GM23338 (cell line): ENCODE measurements around the gene OR14C36. TPM values are rescaled to one million over a fixed set of nuclear protein-coding genes. Genes with fewer than 3 reads are reported as not detected.

ENCODE experiments used
- ATAC-seq: fragments of 200-7000 bp; cut with Tn5 transposase; 3 replicates; pipeline ENCODE4 v1.9.1; 2020
- DNase-seq: peaks from one replicate; pipeline ENCODE4 v3.0.0-alpha.2; 2015; ENCODE audit warnings: low spot score
- H2AFZ ChIP-seq: fragments of 200-600 bp; sonication (generic); 2 replicates; pipeline ENCODE4 v1.8.0; 2016; ENCODE audit warnings: antibody characterized with exemption, mild to moderate bottlenecking, moderate library complexity
- H3F3A ChIP-seq: fragments of 200-600 bp; sonication (generic); replicated peaks from 2 replicates; pipeline ENCODE4 v1.8.0; 2017; ENCODE audit warnings: antibody characterized with exemption, mixed run types, low read depth
- H3K27ac ChIP-seq: fragments of 200-600 bp; sonication (generic); 2 replicates; pipeline ENCODE4 v1.6.1; 2016; ENCODE audit warnings: low read depth
- H3K27me3 ChIP-seq: fragments of 200-600 bp; sonication (generic); 2 replicates; pipeline ENCODE4 v1.8.0; 2016; ENCODE audit warnings: mild to moderate bottlenecking, mixed run types, moderate library complexity; ENCODE audit not compliant: insufficient read depth
- H3K36me3 ChIP-seq: fragments of 200-600 bp; sonication (generic); 2 replicates; pipeline ENCODE4 v1.8.0; 2016; ENCODE audit warnings: mild to moderate bottlenecking; ENCODE audit not compliant: insufficient read depth
- H3K4me1 ChIP-seq: fragments of 200-600 bp; sonication (generic); 2 replicates; pipeline ENCODE4 v1.8.0; 2016; ENCODE audit warnings: mild to moderate bottlenecking, moderate library complexity; ENCODE audit not compliant: insufficient read depth
- H3K4me2 ChIP-seq: fragments of 200-600 bp; sonication (generic); 2 replicates; pipeline ENCODE4 v1.7.1; 2017; ENCODE audit warnings: mixed run types
- H3K4me3 ChIP-seq: fragments of 200-600 bp; sonication (generic); 2 replicates; pipeline ENCODE4 v1.6.1; 2016; ENCODE audit warnings: mixed run types
- H3K79me2 ChIP-seq: fragments of 200-600 bp; sonication (generic); replicated peaks from 2 replicates; pipeline ENCODE4 v1.8.0; 2017; ENCODE audit warnings: mild to moderate bottlenecking; ENCODE audit not compliant: insufficient read depth
- H3K9me2 ChIP-seq: fragments of 200-600 bp; sonication (generic); 2 replicates; pipeline ENCODE4 v1.8.0; 2017; ENCODE audit not compliant: insufficient read depth
- H4K20me1 ChIP-seq: fragments of 200-600 bp; sonication (generic); replicated peaks from 2 replicates; pipeline ENCODE4 v1.8.0; 2017; ENCODE audit warnings: mild to moderate bottlenecking; ENCODE audit not compliant: insufficient read depth
- H3K27ac Mint-ChIP-seq: 2 replicates; pipeline ENCODE4 v1.8.0; 2020; ENCODE audit warnings: inconsistent platforms, mild to moderate bottlenecking, moderate library complexity, mixed read lengths
- H3K27me3 Mint-ChIP-seq: 3 replicates; pipeline ENCODE4 v1.8.0; 2022; ENCODE audit warnings: low read depth, mild to moderate bottlenecking, moderate library complexity, mixed read lengths, inconsistent platforms; ENCODE audit not compliant: insufficient read depth, poor library complexity
- H3K36me3 Mint-ChIP-seq: 3 replicates; pipeline ENCODE4 v1.8.0; 2021; ENCODE audit warnings: low read depth, mild to moderate bottlenecking, inconsistent platforms, moderate library complexity, mixed read lengths
- H3K4me1 Mint-ChIP-seq: 3 replicates; pipeline ENCODE4 v1.8.0; 2020; ENCODE audit warnings: mild to moderate bottlenecking, inconsistent platforms, mixed read lengths
- H3K4me3 Mint-ChIP-seq: 3 replicates; pipeline ENCODE4 v1.8.0; 2021; ENCODE audit warnings: moderate library complexity, mild to moderate bottlenecking, inconsistent platforms, mixed read lengths
- H3K9me3 Mint-ChIP-seq: 3 replicates; pipeline ENCODE4 v1.8.0; 2020; ENCODE audit warnings: moderate library complexity, mild to moderate bottlenecking, inconsistent platforms, mixed read lengths
- EZH2 ChIP-seq: fragments of 200-600 bp; sonication (generic); IDR thresholded peaks from one replicate; pipeline ENCODE4 v1.8.0; 2017; ENCODE audit warnings: antibody characterized with exemption, mild to moderate bottlenecking, low read depth; ENCODE audit not compliant: unreplicated experiment
- EZH2phosphoT487 ChIP-seq: fragments of 200-600 bp; sonication (generic); IDR thresholded peaks from one replicate; pipeline ENCODE4 v1.8.1; 2018; ENCODE audit warnings: antibody characterized with exemption; ENCODE audit not compliant: unreplicated experiment
- JUNB ChIP-seq: IDR thresholded peaks from one replicate; pipeline ENCODE4 v1.6.1; 2016; ENCODE audit warnings: antibody characterized with exemption; ENCODE audit not compliant: unreplicated experiment
- NANOG ChIP-seq: IDR thresholded peaks from 2 replicates; pipeline ENCODE4 v1.6.1; 2016; ENCODE audit warnings: antibody characterized with exemption, borderline replicate concordance
- REST ChIP-seq: IDR thresholded peaks from one replicate; pipeline ENCODE4 v1.6.1; 2018; ENCODE audit warnings: antibody characterized with exemption; ENCODE audit not compliant: unreplicated experiment
- ZNF114 ChIP-seq: fragments of 250-450 bp; sonication (Bioruptor Pico); IDR thresholded peaks from 2 replicates; pipeline ENCODE4 v1.5.0; 2020; ENCODE audit warnings: mild to moderate bottlenecking, moderate library complexity
- ZNF331 ChIP-seq: fragments of 250-450 bp; sonication (Bioruptor Pico); IDR thresholded peaks from 2 replicates; pipeline ENCODE4 v1.5.0; 2020; ENCODE audit warnings: low read depth, mild to moderate bottlenecking, moderate library complexity
- ZNF462 ChIP-seq: fragments of 250-450 bp; sonication (Bioruptor Pico); IDR thresholded peaks from 2 replicates; pipeline ENCODE4 v1.5.0; 2020; ENCODE audit warnings: mild to moderate bottlenecking, moderate library complexity
- polyA plus RNA-seq: library from polyadenylated mRNA; unstranded; fragments of >200 nt; fragmentation: Nextera tagmentation; extraction: Ambion mirVana; gene quantifications from 2 replicates; pipeline ENCODE4 v1.2.1, GENCODE V29; 2016
- total RNA-seq: library from RNA; depleted of rRNA; stranded (reverse); fragments of >200 nt; shearing (Covaris generic); gene quantifications from 2 replicates; pipeline ENCODE4 v1.2.3, GENCODE V29; 2014
- TF ChIP-seq, protein P1 (sequence below): IDR thresholded peaks from 2 replicates; pipeline ENCODE4 v1.6.1; 2016; ENCODE audit warnings: antibody characterized with exemption
- TF ChIP-seq, protein P2 (sequence below), 2 experiments: fragments of 200-600 bp in 1 of 2; sonication (generic) in 1 of 2; conservative IDR thresholded peaks; 2 replicates each; pipeline versions ENCODE4 v1.5.1 to v1.6.1; 2016 to 2017; ENCODE audit warnings: antibody characterized with exemption in 2 of 2, low read depth in 2 of 2, mild to moderate bottlenecking in 2 of 2, moderate library complexity in 1 of 2

OR14C36 gene
- total and polyA plus RNA-seq, 2 experiments from 2014 or later, result not detected

DNA sequence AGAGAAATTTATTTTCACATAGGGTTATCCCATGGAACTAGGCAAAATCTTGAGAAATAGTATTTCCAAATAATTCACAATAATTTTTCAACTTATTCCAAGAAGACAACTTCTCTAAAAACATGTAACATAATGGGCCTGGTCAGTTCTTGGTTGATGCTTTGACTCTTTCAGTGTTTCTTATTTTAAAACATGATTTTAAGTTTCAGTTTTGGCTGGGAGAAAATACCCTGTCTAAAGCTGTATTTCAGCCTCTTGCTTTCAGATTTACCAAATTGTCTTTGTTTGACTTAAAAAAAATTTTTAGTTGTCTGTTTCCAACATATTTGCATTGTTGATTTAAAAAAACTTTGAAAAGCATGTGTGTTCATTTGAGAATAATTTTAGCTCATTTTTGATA lies 18.0 kb downstream of the OR14C36 start (continued):
- no peak for TF ChIP-seq ZNF462 (CRISPR knock-in tag)
- TF ChIP-seq EZH2phosphoT487, result no peak
- TF ChIP-seq, protein P1, sequence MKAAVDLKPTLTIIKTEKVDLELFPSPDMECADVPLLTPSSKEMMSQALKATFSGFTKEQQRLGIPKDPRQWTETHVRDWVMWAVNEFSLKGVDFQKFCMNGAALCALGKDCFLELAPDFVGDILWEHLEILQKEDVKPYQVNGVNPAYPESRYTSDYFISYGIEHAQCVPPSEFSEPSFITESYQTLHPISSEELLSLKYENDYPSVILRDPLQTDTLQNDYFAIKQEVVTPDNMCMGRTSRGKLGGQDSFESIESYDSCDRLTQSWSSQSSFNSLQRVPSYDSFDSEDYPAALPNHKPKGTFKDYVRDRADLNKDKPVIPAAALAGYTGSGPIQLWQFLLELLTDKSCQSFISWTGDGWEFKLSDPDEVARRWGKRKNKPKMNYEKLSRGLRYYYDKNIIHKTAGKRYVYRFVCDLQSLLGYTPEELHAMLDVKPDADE, result no peak
- no peak for TF ChIP-seq ZNF331

DNA sequence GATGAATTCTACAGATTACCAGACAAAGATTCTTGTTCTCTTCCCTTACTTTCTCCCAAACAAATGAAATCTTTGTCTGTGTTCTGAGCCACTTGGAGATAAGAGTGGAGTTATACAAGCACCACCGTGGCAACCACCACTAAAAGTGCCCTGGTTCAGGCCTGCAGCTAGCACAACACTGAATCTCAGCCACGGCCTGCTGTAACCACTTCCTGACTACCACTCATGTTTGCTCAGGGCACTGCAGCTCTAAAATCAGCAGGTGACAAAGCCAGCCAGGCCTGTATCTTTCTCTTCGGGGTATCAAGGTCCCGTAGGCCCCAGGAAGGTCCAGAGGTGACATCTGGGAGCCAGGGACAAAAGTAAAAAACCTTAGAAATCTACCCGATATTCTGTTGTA lies 23.8 kb downstream of the OR14C36 start:
- H3K4me3 Mint-ChIP-seq, result no peak overlapping the region
- Histone ChIP-seq H3K36me3 (0 out of 2 replicates have a peak, but pooled peaks cover 10% of the 10 kb centered on the region), H4K20me1 (no peaks in the 10 kb centered on the region), H3F3A (no peaks in the 10 kb centered on the region), H3K9me2 (no peaks in the 10 kb centered on the region), H3K27ac (no peak overlapping the region), H3K79me2 (no peaks in the 10 kb centered on the region), H3K27me3 (no peaks in the 10 kb centered on the region), H3K4me1 (no peaks in the 10 kb centered on the region), H3K4me3 (no peak overlapping the region), H2AFZ (no peak overlapping the region), H3K4me2 (no peak overlapping the region)
- peaks cover 98% of the 10 kb centered on the region for H3K9me3 Mint-ChIP-seq
- peaks cover 40% of the 10 kb centered on the region for H3K36me3 Mint-ChIP-seq
- H3K4me1 Mint-ChIP-seq, result no peaks in the 10 kb centered on the region
- DNase-seq (no peak), ATAC-seq (no peak)
- no peaks in the 10 kb centered on the region for H3K27me3 Mint-ChIP-seq
- H3K27ac Mint-ChIP-seq, result no peak overlapping the region
- TF ChIP-seq EZH2, result no peak
- TF ChIP-seq, protein P2, sequence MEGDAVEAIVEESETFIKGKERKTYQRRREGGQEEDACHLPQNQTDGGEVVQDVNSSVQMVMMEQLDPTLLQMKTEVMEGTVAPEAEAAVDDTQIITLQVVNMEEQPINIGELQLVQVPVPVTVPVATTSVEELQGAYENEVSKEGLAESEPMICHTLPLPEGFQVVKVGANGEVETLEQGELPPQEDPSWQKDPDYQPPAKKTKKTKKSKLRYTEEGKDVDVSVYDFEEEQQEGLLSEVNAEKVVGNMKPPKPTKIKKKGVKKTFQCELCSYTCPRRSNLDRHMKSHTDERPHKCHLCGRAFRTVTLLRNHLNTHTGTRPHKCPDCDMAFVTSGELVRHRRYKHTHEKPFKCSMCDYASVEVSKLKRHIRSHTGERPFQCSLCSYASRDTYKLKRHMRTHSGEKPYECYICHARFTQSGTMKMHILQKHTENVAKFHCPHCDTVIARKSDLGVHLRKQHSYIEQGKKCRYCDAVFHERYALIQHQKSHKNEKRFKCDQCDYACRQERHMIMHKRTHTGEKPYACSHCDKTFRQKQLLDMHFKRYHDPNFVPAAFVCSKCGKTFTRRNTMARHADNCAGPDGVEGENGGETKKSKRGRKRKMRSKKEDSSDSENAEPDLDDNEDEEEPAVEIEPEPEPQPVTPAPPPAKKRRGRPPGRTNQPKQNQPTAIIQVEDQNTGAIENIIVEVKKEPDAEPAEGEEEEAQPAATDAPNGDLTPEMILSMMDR (conservative IDR thresholded peaks at IDR 0.05; ENCODE audit: low read depth in 2 of 2), result no peak
- TF ChIP-seq EZH2phosphoT487, result no peak
- TF ChIP-seq ZNF114 (CRISPR knock-in tag), result no peak
- no peak for TF ChIP-seq NANOG
- no peak for TF ChIP-seq JUNB
- no peak for TF ChIP-seq REST
